Measurements from ENCODE around the gene EME2.
"Not testable (repeated sequence)": the region's sequence is repeated elsewhere in the genome, so short reads cannot be mapped to it uniquely, and the experiment has no call there.

EME2 gene

GRCh38 chr16:1791256-1791942, 18.8 kb downstream of the EME2 start:
- DNase-seq (ENCODE audit: low spot score) = no peak

- DNase-seq (ENCODE audit: low spot score) = no peak
Observed at GRCh38 chr16:1791943-1792812, 19.6 kb downstream of the EME2 start.

- DNase-seq (ENCODE audit: low spot score) = no peak
Observed at GRCh38 chr16:1792836-1793577, 20.4 kb downstream of the EME2 start.

- no peak for DNase-seq (ENCODE audit: low spot score)
Observed at GRCh38 chr16:1793578-1794220, 21.1 kb downstream of the EME2 start, which contains the start of gene IGFALS. Gene IGFALS, minus strand, starts transcription at chr16:1793705. Its CDS starts 53 bp downstream, at chr16:1793652.

GRCh38 chr16:1794221-1794871, 21.7 kb downstream of the EME2 start:
- DNase-seq (ENCODE audit: low spot score) = no peak

GRCh38 chr16:1794908-1795666, 22.5 kb downstream of the EME2 start:
- DNase-seq (ENCODE audit: low spot score) = no peak

GRCh38 chr16:1799263-1799662, 26.7 kb downstream of the EME2 start:
- DNase-seq (ENCODE audit: low spot score) = not testable (repeated sequence)

- peak; percentile 61 for DNase-seq (ENCODE audit: low spot score)
Observed at GRCh38 chr16:1800701-1801100, 28.1 kb downstream of the EME2 start.

- no peak for DNase-seq (ENCODE audit: low spot score)
Observed at GRCh38 chr16:1807626-1808025, 35.0 kb downstream of the EME2 start.

- DNase-seq (ENCODE audit: low spot score) = no peak
Observed at GRCh38 chr16:1808691-1809090, 36.1 kb downstream of the EME2 start.

- DNase-seq (ENCODE audit: low spot score) = no peak
Observed at GRCh38 chr16:1809281-1809801, 36.7 kb downstream of the EME2 start.

- DNase-seq (ENCODE audit: low spot score) = no peak
Observed at GRCh38 chr16:1810106-1810505, 37.5 kb downstream of the EME2 start.

GRCh38 chr16:1810536-1810935, 37.9 kb downstream of the EME2 start:
- no peak for DNase-seq (ENCODE audit: low spot score)

GRCh38 chr16:1812732-1813163, 40.1 kb downstream of the EME2 start:
- peak; percentile 88 for DNase-seq (ENCODE audit: low spot score)

GRCh38 chr16:1815461-1815860, 42.9 kb downstream of the EME2 start:
- DNase-seq (ENCODE audit: low spot score) = no peak

- no peak for DNase-seq (ENCODE audit: low spot score)
Observed at GRCh38 chr16:1816396-1817275, 44.0 kb downstream of the EME2 start.

GRCh38 chr16:1817276-1817589, 44.6 kb downstream of the EME2 start:
- DNase-seq (ENCODE audit: low spot score) = no peak

GRCh38 chr16:1817716-1818115, 45.1 kb downstream of the EME2 start:
- DNase-seq (ENCODE audit: low spot score) = no peak

- no peak for DNase-seq (ENCODE audit: low spot score)
Observed at GRCh38 chr16:1818204-1818872, 45.7 kb downstream of the EME2 start.

Measured in GM03348 (cell line).